Tibial artery (tissue), 4 donors: ENCODE results near the gene DAB2.

Experiments
- DNase-seq, 2 donors: peaks; one replicate each; pipeline ENCODE4 v3.0.0-alpha.2; 2019
- H3K27ac ChIP-seq, 2 donors: fragments of 200-600 bp; sonication (generic) in 1 of 2; 1 replicate in 1 of 2; 2 replicates in 1 of 2; pipeline ENCODE4 v1.5.1; 2018 to 2019; ENCODE audit warnings: mild to moderate bottlenecking in 1 of 2
- H3K27me3 ChIP-seq, 2 donors: fragments of 200-600 bp; sonication (generic) in 1 of 2; one replicate each; pipeline versions ENCODE4 v1.5.1 to v1.6.0; 2016 to 2019
- H3K36me3 ChIP-seq, 3 donors: fragments of 200-600 bp; sonication (generic) in 2 of 3; one replicate each; pipeline ENCODE4 v1.5.1; 2016 to 2019; ENCODE audit warnings: mild to moderate bottlenecking in 2 of 3
- H3K4me1 ChIP-seq, 4 donors: fragments of 200-600 bp; sonication (generic) in 2 of 4; 1 replicate in 3 of 4; 2 replicates in 1 of 4; pipeline ENCODE4 v1.5.1; 2016 to 2019
- H3K4me3 ChIP-seq, 2 donors: fragments of 200-600 bp; sonication (generic) in 1 of 2; 1 replicate in 1 of 2; 2 replicates in 1 of 2; pipeline ENCODE4 v1.5.1; 2018 to 2019; ENCODE audit warnings: mild to moderate bottlenecking in 2 of 2
- H3K9me3 ChIP-seq, 3 donors: fragments of 200-600 bp; sonication (generic) in 1 of 3; one replicate each; pipeline ENCODE4 v1.5.1; 2016 to 2019
- intact Hi-C: fragments of 100-400 bp; cut with DNase I; formaldehyde crosslinking; loops from one replicate; pipeline ENCODE4 v1.15.0; 2023; ENCODE audit warnings: low total_unique reads
- TF ChIP-seq, protein P1 (sequence below), 2 experiments: fragments of 200-600 bp in 1 of 2; fragments of 450-650 bp in 1 of 2; IDR thresholded peaks; one replicate each; pipeline ENCODE4 v1.5.1; 2017 to 2019; ENCODE audit warnings: antibody characterized with exemption in 2 of 2, mild to moderate bottlenecking in 1 of 2, moderate library complexity in 1 of 2

Gene DAB2

DNA sequence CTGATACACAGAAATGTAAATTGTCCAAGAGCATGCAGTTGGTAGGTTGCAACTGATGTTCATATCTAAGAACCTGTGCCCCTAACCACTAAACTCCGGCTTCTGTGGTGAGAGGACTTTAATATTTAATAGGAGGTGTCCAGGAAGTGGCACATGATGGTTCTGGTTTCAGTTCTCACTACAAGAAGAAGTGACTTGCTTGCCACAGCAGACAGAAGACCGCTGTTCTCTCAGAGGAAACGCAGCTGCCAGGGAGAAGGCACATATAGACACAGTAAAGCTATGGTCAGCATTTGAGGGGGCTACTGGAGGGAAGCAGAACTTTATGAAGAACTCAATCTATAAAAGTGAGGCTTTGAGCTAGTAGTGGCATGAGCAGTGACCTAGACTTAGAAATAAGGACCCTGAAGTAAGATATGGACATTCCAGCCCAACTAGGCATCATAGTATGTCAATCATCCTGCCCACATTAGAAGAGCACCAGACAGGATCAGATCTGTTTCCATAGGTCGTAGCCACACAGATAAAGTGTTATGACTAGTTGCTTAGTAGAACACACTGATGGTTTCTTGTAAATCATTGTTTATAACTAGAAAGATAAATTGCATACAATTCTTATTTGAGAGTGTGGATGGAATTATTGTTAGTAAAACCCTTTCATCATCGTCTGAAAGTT, 36.4 kb upstream of the DAB2 start:
- H3K27ac ChIP-seq = no peak overlapping the region
- H3K36me3 ChIP-seq = no peaks in the 10 kb centered on the region
- H3K4me1 ChIP-seq = no peaks in the 10 kb centered on the region
- TF ChIP-seq, protein P1, sequence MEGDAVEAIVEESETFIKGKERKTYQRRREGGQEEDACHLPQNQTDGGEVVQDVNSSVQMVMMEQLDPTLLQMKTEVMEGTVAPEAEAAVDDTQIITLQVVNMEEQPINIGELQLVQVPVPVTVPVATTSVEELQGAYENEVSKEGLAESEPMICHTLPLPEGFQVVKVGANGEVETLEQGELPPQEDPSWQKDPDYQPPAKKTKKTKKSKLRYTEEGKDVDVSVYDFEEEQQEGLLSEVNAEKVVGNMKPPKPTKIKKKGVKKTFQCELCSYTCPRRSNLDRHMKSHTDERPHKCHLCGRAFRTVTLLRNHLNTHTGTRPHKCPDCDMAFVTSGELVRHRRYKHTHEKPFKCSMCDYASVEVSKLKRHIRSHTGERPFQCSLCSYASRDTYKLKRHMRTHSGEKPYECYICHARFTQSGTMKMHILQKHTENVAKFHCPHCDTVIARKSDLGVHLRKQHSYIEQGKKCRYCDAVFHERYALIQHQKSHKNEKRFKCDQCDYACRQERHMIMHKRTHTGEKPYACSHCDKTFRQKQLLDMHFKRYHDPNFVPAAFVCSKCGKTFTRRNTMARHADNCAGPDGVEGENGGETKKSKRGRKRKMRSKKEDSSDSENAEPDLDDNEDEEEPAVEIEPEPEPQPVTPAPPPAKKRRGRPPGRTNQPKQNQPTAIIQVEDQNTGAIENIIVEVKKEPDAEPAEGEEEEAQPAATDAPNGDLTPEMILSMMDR (IDR thresholded peaks at IDR 0.05) = no peak
- no peak overlapping the region for H3K4me3 ChIP-seq
- no peaks in the 10 kb centered on the region for H3K27me3 ChIP-seq
- H3K9me3 ChIP-seq = no peaks in the 10 kb centered on the region
- peak in 1 of 2 donors; percentile 52 for DNase-seq
- intact Hi-C loops = no loop called here

DNA sequence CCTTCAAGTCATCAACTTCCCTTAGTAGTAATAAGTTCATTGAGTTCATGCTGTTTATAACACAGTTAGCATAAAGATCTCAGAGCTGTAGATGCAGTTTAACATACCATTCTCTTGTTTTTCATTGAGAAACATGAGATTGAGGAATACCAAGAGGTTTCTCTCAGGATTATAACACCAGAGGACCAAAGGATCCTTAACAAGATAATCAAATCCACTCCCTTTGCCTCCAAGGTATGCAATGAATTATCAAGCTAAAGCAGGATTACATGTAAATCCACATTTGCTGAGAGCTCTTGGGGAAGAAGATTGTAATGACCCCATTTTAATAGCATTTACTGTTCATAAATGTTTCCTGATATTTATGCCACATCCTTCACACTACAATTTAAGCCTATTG, 35.1 kb upstream of the DAB2 start:
- no peak overlapping the region for H3K4me3 ChIP-seq
- no peaks in the 10 kb centered on the region for H3K36me3 ChIP-seq
- H3K27ac ChIP-seq = no peak overlapping the region
- H3K27me3 ChIP-seq = no peaks in the 10 kb centered on the region
- TF ChIP-seq, protein P1 (IDR thresholded peaks at IDR 0.05) = no peak
- intact Hi-C loops = no loop called here
- H3K9me3 ChIP-seq = no peaks in the 10 kb centered on the region
- no peaks in the 10 kb centered on the region for H3K4me1 ChIP-seq
- no peak for DNase-seq

DNA sequence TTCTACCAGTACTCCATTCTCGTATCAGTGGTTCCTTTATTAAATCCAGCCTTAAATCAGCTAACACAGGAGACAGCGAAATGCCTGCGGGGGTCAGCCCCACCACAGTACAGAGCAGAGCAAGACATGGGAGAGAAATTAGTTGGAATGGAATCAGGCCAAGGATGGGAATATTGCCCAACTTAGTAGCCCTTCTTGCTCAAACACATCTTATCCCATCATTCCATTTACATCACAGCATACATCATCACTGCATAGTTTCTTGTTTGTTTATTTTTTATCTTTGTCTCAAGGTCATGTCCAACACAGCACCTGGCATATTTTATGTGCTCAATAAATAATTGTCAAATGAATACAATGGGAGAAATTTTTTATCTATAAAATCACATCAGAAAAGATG, 34.3 kb upstream of the DAB2 start:
- intact Hi-C loops = no loop called here
- no peak for DNase-seq

DNA sequence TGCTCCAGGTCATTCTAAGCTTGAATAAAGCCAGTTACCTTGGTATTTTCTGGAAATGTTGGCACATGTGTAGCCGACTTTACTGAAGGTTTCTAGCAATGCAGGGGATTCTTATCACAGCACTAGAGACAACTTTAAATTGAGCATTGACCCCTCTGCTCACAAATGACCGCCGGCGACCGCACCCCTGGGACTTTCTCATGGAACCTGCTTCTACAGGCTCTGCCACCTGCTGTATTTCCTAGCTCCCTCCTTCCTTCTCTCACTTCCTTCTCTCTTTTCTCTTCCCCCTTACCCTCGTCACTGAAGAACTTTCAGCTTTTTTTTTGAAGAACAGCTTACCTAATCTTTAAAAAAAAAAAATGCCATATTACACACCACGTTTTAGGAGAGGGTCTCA, 30.9 kb upstream of the DAB2 start:
- Histone ChIP-seq H3K4me3 (no peak overlapping the region), H3K27ac (no peak overlapping the region), H3K9me3 (no peaks in the 10 kb centered on the region), H3K36me3 (no peaks in the 10 kb centered on the region), H3K27me3 (no peaks in the 10 kb centered on the region), H3K4me1 (no peaks in the 10 kb centered on the region)
- TF ChIP-seq, protein P1 (IDR thresholded peaks at IDR 0.05) = no peak
- intact Hi-C loops = no loop called here
- no peak for DNase-seq

More for the DNA sequence above, 34.3 kb upstream of the DAB2 start:
- no peak overlapping the region for H3K27ac ChIP-seq
- no peaks in the 10 kb centered on the region for H3K4me1 ChIP-seq
- H3K27me3 ChIP-seq = no peaks in the 10 kb centered on the region
- H3K36me3 ChIP-seq = no peaks in the 10 kb centered on the region
- TF ChIP-seq, protein P1 (IDR thresholded peaks at IDR 0.05) = no peak
- no peak overlapping the region for H3K4me3 ChIP-seq
- no peaks in the 10 kb centered on the region for H3K9me3 ChIP-seq

DNA sequence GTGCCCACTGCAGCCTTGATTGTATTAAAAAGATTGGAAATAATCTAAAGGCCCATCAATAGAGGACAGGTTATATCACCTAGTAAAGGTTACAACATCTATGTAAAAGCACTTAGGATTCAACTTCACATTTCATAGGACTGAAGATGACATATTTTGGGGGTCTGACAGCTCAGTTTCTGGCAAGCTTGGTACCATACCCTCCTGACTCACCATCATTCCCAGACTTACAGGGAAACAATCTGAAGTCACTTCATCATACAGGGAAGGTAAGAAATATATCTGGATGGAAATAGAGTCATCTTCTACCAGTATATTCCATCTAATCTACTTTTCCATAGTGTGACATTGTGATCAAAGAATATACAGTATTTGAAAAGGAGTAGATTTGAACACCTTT, 28.8 kb upstream of the DAB2 start:
- Histone ChIP-seq H3K9me3 (no peaks in the 10 kb centered on the region), H3K4me3 (no peak overlapping the region), H3K27ac (no peak overlapping the region), H3K27me3 (no peaks in the 10 kb centered on the region), H3K4me1 (no peaks in the 10 kb centered on the region), H3K36me3 (no peaks in the 10 kb centered on the region)
- intact Hi-C loops = no loop called here
- no peak for DNase-seq
- TF ChIP-seq, protein P1 (IDR thresholded peaks at IDR 0.05) = no peak

DNA sequence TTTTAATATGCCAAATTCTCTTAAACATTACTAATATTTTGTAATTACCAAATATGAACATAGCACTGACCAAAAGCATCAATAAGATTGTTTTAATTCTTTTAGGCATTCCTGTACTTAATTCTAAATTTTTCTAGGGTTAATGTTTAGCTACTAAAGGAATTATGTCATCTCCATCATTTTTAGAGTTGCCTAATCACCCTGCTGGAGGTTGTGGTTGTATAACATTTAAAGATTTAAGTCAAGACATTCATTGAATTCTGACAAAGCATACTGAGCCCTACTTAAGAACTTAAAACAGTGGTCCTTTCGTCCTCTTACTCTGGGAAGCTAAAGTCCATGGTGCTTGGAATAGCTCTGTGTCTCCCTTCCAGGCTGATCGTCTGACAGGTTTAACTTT, 28.1 kb upstream of the DAB2 start:
- Histone ChIP-seq H3K27me3 (no peaks in the 10 kb centered on the region), H3K4me3 (no peak overlapping the region), H3K36me3 (no peaks in the 10 kb centered on the region), H3K27ac (no peak overlapping the region), H3K4me1 (no peaks in the 10 kb centered on the region), H3K9me3 (no peaks in the 10 kb centered on the region)
- TF ChIP-seq, protein P1 (IDR thresholded peaks at IDR 0.05) = no peak
- intact Hi-C loops = no loop called here
- no peak for DNase-seq
